GM23338 (cell line): Measurements from ENCODE around the gene CYFIP2. TPM values are rescaled to one million over a fixed set of nuclear protein-coding genes. Genes with fewer than 3 reads are reported as not detected.

Experiments used
- ATAC-seq: fragments of 200-7000 bp; cut with Tn5 transposase; 3 replicates; pipeline ENCODE4 v1.9.1; 2020
- DNase-seq: peaks from one replicate; pipeline ENCODE4 v3.0.0-alpha.2; 2015; ENCODE audit warnings: low spot score
- H2AFZ ChIP-seq: fragments of 200-600 bp; sonication (generic); 2 replicates; pipeline ENCODE4 v1.8.0; 2016; ENCODE audit warnings: antibody characterized with exemption, mild to moderate bottlenecking, moderate library complexity
- H3F3A ChIP-seq: fragments of 200-600 bp; sonication (generic); replicated peaks from 2 replicates; pipeline ENCODE4 v1.8.0; 2017; ENCODE audit warnings: antibody characterized with exemption, mixed run types, low read depth
- H3K27ac ChIP-seq: fragments of 200-600 bp; sonication (generic); 2 replicates; pipeline ENCODE4 v1.6.1; 2016; ENCODE audit warnings: low read depth
- H3K27me3 ChIP-seq: fragments of 200-600 bp; sonication (generic); 2 replicates; pipeline ENCODE4 v1.8.0; 2016; ENCODE audit warnings: mild to moderate bottlenecking, mixed run types, moderate library complexity; ENCODE audit not compliant: insufficient read depth
- H3K36me3 ChIP-seq: fragments of 200-600 bp; sonication (generic); 2 replicates; pipeline ENCODE4 v1.8.0; 2016; ENCODE audit warnings: mild to moderate bottlenecking; ENCODE audit not compliant: insufficient read depth
- H3K4me1 ChIP-seq: fragments of 200-600 bp; sonication (generic); 2 replicates; pipeline ENCODE4 v1.8.0; 2016; ENCODE audit warnings: mild to moderate bottlenecking, moderate library complexity; ENCODE audit not compliant: insufficient read depth
- H3K4me2 ChIP-seq: fragments of 200-600 bp; sonication (generic); 2 replicates; pipeline ENCODE4 v1.7.1; 2017; ENCODE audit warnings: mixed run types
- H3K4me3 ChIP-seq: fragments of 200-600 bp; sonication (generic); 2 replicates; pipeline ENCODE4 v1.6.1; 2016; ENCODE audit warnings: mixed run types
- H3K79me2 ChIP-seq: fragments of 200-600 bp; sonication (generic); replicated peaks from 2 replicates; pipeline ENCODE4 v1.8.0; 2017; ENCODE audit warnings: mild to moderate bottlenecking; ENCODE audit not compliant: insufficient read depth
- H3K9me2 ChIP-seq: fragments of 200-600 bp; sonication (generic); 2 replicates; pipeline ENCODE4 v1.8.0; 2017; ENCODE audit not compliant: insufficient read depth
- H4K20me1 ChIP-seq: fragments of 200-600 bp; sonication (generic); replicated peaks from 2 replicates; pipeline ENCODE4 v1.8.0; 2017; ENCODE audit warnings: mild to moderate bottlenecking; ENCODE audit not compliant: insufficient read depth
- H3K27ac Mint-ChIP-seq: 2 replicates; pipeline ENCODE4 v1.8.0; 2020; ENCODE audit warnings: inconsistent platforms, mild to moderate bottlenecking, moderate library complexity, mixed read lengths
- H3K27me3 Mint-ChIP-seq: 3 replicates; pipeline ENCODE4 v1.8.0; 2022; ENCODE audit warnings: low read depth, mild to moderate bottlenecking, moderate library complexity, mixed read lengths, inconsistent platforms; ENCODE audit not compliant: insufficient read depth, poor library complexity
- H3K36me3 Mint-ChIP-seq: 3 replicates; pipeline ENCODE4 v1.8.0; 2021; ENCODE audit warnings: low read depth, mild to moderate bottlenecking, inconsistent platforms, moderate library complexity, mixed read lengths
- H3K4me1 Mint-ChIP-seq: 3 replicates; pipeline ENCODE4 v1.8.0; 2020; ENCODE audit warnings: mild to moderate bottlenecking, inconsistent platforms, mixed read lengths
- H3K4me3 Mint-ChIP-seq: 3 replicates; pipeline ENCODE4 v1.8.0; 2021; ENCODE audit warnings: moderate library complexity, mild to moderate bottlenecking, inconsistent platforms, mixed read lengths
- H3K9me3 Mint-ChIP-seq: 3 replicates; pipeline ENCODE4 v1.8.0; 2020; ENCODE audit warnings: moderate library complexity, mild to moderate bottlenecking, inconsistent platforms, mixed read lengths
- CREB1 ChIP-seq: fragments of 250-450 bp; sonication (Bioruptor Pico); IDR thresholded peaks from 2 replicates; pipeline ENCODE4 v1.5.0; 2020; ENCODE audit warnings: low read depth, mild to moderate bottlenecking, moderate library complexity
- EZH2 ChIP-seq: fragments of 200-600 bp; sonication (generic); IDR thresholded peaks from one replicate; pipeline ENCODE4 v1.8.0; 2017; ENCODE audit warnings: antibody characterized with exemption, mild to moderate bottlenecking, low read depth; ENCODE audit not compliant: unreplicated experiment
- NANOG ChIP-seq: IDR thresholded peaks from 2 replicates; pipeline ENCODE4 v1.6.1; 2016; ENCODE audit warnings: antibody characterized with exemption, borderline replicate concordance
- POLR2AphosphoS5 ChIP-seq: IDR thresholded peaks from 2 replicates; pipeline ENCODE4 v1.6.1; 2016; ENCODE audit warnings: antibody characterized with exemption, low read depth
- STAT1 ChIP-seq: IDR thresholded peaks from one replicate; pipeline ENCODE4 v1.6.1; 2016; ENCODE audit warnings: antibody characterized with exemption; ENCODE audit not compliant: unreplicated experiment
- ZNF114 ChIP-seq: fragments of 250-450 bp; sonication (Bioruptor Pico); IDR thresholded peaks from 2 replicates; pipeline ENCODE4 v1.5.0; 2020; ENCODE audit warnings: mild to moderate bottlenecking, moderate library complexity
- ZNF331 ChIP-seq: fragments of 250-450 bp; sonication (Bioruptor Pico); IDR thresholded peaks from 2 replicates; pipeline ENCODE4 v1.5.0; 2020; ENCODE audit warnings: low read depth, mild to moderate bottlenecking, moderate library complexity
- polyA plus RNA-seq: library from polyadenylated mRNA; unstranded; fragments of >200 nt; fragmentation: Nextera tagmentation; extraction: Ambion mirVana; gene quantifications from 2 replicates; pipeline ENCODE4 v1.2.1, GENCODE V29; 2016
- total RNA-seq: library from RNA; depleted of rRNA; stranded (reverse); fragments of >200 nt; shearing (Covaris generic); gene quantifications from 2 replicates; pipeline ENCODE4 v1.2.3, GENCODE V29; 2014
- TF ChIP-seq, protein P1 (sequence below): IDR thresholded peaks from one replicate; pipeline ENCODE4 v1.6.1; 2018; ENCODE audit warnings: antibody characterized with exemption; ENCODE audit not compliant: unreplicated experiment
- TF ChIP-seq, protein P2 (sequence below): fragments of 250-450 bp; sonication (Bioruptor Pico); IDR thresholded peaks from 2 replicates; pipeline ENCODE4 v1.5.0; 2020; ENCODE audit warnings: mild to moderate bottlenecking, moderate library complexity
- TF ChIP-seq, protein P3 (sequence below), 2 experiments: fragments of 200-600 bp in 1 of 2; sonication (generic) in 1 of 2; conservative IDR thresholded peaks; 2 replicates each; pipeline versions ENCODE4 v1.5.1 to v1.6.1; 2016 to 2017; ENCODE audit warnings: antibody characterized with exemption in 2 of 2, low read depth in 2 of 2, mild to moderate bottlenecking in 2 of 2, moderate library complexity in 1 of 2
- TF ChIP-seq, protein P4 (sequence below): IDR thresholded peaks from 2 replicates; pipeline ENCODE4 v1.6.1; 2016; ENCODE audit warnings: antibody characterized with exemption

The CYFIP2 gene
- total and polyA plus RNA-seq, 2 experiments from 2014 or later: 54.1 to 98.4 TPM

- Histone ChIP-seq H3K4me3 (no peak overlapping the region), H3K9me2 (no peaks in the 10 kb centered on the region), H3K4me1 (no peaks in the 10 kb centered on the region), H4K20me1 (no peaks in the 10 kb centered on the region), H3K27me3 (no peaks in the 10 kb centered on the region), H3K36me3 (no peaks in the 10 kb centered on the region), H3K4me2 (no peak overlapping the region), H3K79me2 (no peaks in the 10 kb centered on the region), H3F3A (no peaks in the 10 kb centered on the region), H3K27ac (no peak overlapping the region), H2AFZ (no peak overlapping the region)
- no peak for ATAC-seq
- Mint-ChIP-seq H3K4me3 (no peak overlapping the region), H3K4me1 (no peaks in the 10 kb centered on the region), H3K36me3 (peaks cover 15% of the 10 kb centered on the region; the same call in 2 of the 3 replicates), H3K9me3 (no peaks in the 10 kb centered on the region), H3K27me3 (peaks cover 6% of the 10 kb centered on the region), H3K27ac (no peak overlapping the region)
- TF ChIP-seq CREB1 (CRISPR knock-in tag) (no peak), ZNF331 (no peak), NANOG (no peak), POLR2AphosphoS5 (no peak), EZH2 (no peak), ZNF114 (no peak), STAT1 (no peak)
- TF ChIP-seq, protein P1, sequence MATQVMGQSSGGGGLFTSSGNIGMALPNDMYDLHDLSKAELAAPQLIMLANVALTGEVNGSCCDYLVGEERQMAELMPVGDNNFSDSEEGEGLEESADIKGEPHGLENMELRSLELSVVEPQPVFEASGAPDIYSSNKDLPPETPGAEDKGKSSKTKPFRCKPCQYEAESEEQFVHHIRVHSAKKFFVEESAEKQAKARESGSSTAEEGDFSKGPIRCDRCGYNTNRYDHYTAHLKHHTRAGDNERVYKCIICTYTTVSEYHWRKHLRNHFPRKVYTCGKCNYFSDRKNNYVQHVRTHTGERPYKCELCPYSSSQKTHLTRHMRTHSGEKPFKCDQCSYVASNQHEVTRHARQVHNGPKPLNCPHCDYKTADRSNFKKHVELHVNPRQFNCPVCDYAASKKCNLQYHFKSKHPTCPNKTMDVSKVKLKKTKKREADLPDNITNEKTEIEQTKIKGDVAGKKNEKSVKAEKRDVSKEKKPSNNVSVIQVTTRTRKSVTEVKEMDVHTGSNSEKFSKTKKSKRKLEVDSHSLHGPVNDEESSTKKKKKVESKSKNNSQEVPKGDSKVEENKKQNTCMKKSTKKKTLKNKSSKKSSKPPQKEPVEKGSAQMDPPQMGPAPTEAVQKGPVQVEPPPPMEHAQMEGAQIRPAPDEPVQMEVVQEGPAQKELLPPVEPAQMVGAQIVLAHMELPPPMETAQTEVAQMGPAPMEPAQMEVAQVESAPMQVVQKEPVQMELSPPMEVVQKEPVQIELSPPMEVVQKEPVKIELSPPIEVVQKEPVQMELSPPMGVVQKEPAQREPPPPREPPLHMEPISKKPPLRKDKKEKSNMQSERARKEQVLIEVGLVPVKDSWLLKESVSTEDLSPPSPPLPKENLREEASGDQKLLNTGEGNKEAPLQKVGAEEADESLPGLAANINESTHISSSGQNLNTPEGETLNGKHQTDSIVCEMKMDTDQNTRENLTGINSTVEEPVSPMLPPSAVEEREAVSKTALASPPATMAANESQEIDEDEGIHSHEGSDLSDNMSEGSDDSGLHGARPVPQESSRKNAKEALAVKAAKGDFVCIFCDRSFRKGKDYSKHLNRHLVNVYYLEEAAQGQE: no peak
- TF ChIP-seq, protein P2, sequence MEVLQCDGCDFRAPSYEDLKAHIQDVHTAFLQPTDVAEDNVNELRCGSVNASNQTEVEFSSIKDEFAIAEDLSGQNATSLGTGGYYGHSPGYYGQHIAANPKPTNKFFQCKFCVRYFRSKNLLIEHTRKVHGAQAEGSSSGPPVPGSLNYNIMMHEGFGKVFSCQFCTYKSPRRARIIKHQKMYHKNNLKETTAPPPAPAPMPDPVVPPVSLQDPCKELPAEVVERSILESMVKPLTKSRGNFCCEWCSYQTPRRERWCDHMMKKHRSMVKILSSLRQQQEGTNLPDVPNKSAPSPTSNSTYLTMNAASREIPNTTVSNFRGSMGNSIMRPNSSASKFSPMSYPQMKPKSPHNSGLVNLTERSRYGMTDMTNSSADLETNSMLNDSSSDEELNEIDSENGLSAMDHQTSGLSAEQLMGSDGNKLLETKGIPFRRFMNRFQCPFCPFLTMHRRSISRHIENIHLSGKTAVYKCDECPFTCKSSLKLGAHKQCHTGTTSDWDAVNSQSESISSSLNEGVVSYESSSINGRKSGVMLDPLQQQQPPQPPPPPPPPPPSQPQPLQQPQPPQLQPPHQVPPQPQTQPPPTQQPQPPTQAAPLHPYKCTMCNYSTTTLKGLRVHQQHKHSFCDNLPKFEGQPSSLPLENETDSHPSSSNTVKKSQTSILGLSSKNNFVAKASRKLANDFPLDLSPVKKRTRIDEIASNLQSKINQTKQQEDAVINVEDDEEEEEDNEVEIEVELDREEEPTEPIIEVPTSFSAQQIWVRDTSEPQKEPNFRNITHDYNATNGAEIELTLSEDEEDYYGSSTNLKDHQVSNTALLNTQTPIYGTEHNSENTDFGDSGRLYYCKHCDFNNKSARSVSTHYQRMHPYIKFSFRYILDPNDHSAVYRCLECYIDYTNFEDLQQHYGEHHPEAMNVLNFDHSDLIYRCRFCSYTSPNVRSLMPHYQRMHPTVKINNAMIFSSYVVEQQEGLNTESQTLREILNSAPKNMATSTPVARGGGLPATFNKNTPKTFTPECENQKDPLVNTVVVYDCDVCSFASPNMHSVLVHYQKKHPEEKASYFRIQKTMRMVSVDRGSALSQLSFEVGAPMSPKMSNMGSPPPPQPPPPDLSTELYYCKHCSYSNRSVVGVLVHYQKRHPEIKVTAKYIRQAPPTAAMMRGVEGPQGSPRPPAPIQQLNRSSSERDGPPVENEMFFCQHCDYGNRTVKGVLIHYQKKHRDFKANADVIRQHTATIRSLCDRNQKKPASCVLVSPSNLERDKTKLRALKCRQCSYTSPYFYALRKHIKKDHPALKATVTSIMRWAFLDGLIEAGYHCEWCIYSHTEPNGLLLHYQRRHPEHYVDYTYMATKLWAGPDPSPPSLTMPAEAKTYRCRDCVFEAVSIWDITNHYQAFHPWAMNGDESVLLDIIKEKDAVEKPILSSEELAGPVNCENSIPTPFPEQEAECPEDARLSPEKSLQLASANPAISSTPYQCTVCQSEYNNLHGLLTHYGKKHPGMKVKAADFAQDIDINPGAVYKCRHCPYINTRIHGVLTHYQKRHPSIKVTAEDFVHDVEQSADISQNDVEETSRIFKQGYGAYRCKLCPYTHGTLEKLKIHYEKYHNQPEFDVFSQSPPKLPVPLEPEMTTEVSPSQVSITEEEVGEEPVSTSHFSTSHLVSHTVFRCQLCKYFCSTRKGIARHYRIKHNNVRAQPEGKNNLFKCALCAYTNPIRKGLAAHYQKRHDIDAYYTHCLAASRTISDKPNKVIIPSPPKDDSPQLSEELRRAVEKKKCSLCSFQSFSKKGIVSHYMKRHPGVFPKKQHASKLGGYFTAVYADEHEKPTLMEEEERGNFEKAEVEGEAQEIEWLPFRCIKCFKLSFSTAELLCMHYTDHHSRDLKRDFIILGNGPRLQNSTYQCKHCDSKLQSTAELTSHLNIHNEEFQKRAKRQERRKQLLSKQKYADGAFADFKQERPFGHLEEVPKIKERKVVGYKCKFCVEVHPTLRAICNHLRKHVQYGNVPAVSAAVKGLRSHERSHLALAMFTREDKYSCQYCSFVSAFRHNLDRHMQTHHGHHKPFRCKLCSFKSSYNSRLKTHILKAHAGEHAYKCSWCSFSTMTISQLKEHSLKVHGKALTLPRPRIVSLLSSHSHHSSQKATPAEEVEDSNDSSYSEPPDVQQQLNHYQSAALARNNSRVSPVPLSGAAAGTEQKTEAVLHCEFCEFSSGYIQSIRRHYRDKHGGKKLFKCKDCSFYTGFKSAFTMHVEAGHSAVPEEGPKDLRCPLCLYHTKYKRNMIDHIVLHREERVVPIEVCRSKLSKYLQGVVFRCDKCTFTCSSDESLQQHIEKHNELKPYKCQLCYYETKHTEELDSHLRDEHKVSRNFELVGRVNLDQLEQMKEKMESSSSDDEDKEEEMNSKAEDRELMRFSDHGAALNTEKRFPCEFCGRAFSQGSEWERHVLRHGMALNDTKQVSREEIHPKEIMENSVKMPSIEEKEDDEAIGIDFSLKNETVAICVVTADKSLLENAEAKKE (CRISPR knock-in tag): no peak
- TF ChIP-seq, protein P3, sequence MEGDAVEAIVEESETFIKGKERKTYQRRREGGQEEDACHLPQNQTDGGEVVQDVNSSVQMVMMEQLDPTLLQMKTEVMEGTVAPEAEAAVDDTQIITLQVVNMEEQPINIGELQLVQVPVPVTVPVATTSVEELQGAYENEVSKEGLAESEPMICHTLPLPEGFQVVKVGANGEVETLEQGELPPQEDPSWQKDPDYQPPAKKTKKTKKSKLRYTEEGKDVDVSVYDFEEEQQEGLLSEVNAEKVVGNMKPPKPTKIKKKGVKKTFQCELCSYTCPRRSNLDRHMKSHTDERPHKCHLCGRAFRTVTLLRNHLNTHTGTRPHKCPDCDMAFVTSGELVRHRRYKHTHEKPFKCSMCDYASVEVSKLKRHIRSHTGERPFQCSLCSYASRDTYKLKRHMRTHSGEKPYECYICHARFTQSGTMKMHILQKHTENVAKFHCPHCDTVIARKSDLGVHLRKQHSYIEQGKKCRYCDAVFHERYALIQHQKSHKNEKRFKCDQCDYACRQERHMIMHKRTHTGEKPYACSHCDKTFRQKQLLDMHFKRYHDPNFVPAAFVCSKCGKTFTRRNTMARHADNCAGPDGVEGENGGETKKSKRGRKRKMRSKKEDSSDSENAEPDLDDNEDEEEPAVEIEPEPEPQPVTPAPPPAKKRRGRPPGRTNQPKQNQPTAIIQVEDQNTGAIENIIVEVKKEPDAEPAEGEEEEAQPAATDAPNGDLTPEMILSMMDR (conservative IDR thresholded peaks at IDR 0.05; ENCODE audit: low read depth in 2 of 2): no peak
- TF ChIP-seq, protein P4, sequence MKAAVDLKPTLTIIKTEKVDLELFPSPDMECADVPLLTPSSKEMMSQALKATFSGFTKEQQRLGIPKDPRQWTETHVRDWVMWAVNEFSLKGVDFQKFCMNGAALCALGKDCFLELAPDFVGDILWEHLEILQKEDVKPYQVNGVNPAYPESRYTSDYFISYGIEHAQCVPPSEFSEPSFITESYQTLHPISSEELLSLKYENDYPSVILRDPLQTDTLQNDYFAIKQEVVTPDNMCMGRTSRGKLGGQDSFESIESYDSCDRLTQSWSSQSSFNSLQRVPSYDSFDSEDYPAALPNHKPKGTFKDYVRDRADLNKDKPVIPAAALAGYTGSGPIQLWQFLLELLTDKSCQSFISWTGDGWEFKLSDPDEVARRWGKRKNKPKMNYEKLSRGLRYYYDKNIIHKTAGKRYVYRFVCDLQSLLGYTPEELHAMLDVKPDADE: no peak
- no peak for DNase-seq
Measured at GRCh38 chr5:157343842-157344790, 78.2 kb downstream of the CYFIP2 start.
